Trophoblast cell (in vitro differentiated cells and primary cell): Measurements from ENCODE around the gene SLC37A1.

Source experiments
- DNase-seq, 2 donors: peaks; one replicate each; pipeline ENCODE4 v3.0.0-alpha.2; 2016
- H2AFZ ChIP-seq: 2 replicates; pipeline ENCODE4 v1.6.1; 2013; ENCODE audit warnings: low read length, moderate library complexity, mild to moderate bottlenecking; ENCODE audit not compliant: insufficient read depth, poor library complexity
- H2AK5ac ChIP-seq: 2 replicates; pipeline ENCODE4 v1.6.1; 2013; ENCODE audit warnings: mild to moderate bottlenecking, low read length
- H2BK120ac ChIP-seq: 2 replicates; pipeline ENCODE4 v1.6.1; 2013; ENCODE audit warnings: low read length, mild to moderate bottlenecking, moderate library complexity; ENCODE audit not compliant: insufficient read depth, poor library complexity
- H2BK12ac ChIP-seq: 2 replicates; pipeline ENCODE4 v1.6.1; 2013; ENCODE audit warnings: mild to moderate bottlenecking, low read length, moderate library complexity
- H2BK5ac ChIP-seq: 2 replicates; pipeline ENCODE4 v1.6.1; 2013; ENCODE audit warnings: low read length, low read depth, moderate library complexity, mild to moderate bottlenecking; ENCODE audit not compliant: poor library complexity
- H3K14ac ChIP-seq: 2 replicates; pipeline ENCODE4 v1.6.1; 2013; ENCODE audit warnings: mild to moderate bottlenecking, low read length
- H3K18ac ChIP-seq: 2 replicates; pipeline ENCODE4 v1.6.1; 2013; ENCODE audit warnings: mild to moderate bottlenecking, low read length
- H3K23ac ChIP-seq: 2 replicates; pipeline ENCODE4 v1.6.1; 2013; ENCODE audit warnings: low read length
- H3K27ac ChIP-seq: 2 replicates; pipeline ENCODE4 v1.5.1; 2013; ENCODE audit warnings: low read depth, mild to moderate bottlenecking, inconsistent platforms, low read length, moderate library complexity
- H3K27me3 ChIP-seq: 2 replicates; pipeline ENCODE4 v1.6.1; 2013; ENCODE audit warnings: inconsistent platforms, mild to moderate bottlenecking, low read length, moderate library complexity; ENCODE audit not compliant: insufficient read depth
- H3K36me3 ChIP-seq, 2 experiments: 1 replicate in 1 of 2; 2 replicates in 1 of 2; pipeline ENCODE4 v1.6.1; 2013; ENCODE audit warnings: low read length in 2 of 2, mild to moderate bottlenecking in 2 of 2, moderate library complexity in 1 of 2; ENCODE audit not compliant: insufficient read depth in 2 of 2, control insufficient read depth in 1 of 2
- H3K4ac ChIP-seq: 2 replicates; pipeline ENCODE4 v1.6.1; 2013; ENCODE audit warnings: low read depth, mild to moderate bottlenecking, low read length, moderate library complexity
- H3K4me1 ChIP-seq, 2 experiments: 1 replicate in 1 of 2; 2 replicates in 1 of 2; pipeline ENCODE4 v1.6.1; 2013; ENCODE audit warnings: low read length in 2 of 2, mild to moderate bottlenecking in 2 of 2, moderate library complexity in 1 of 2; ENCODE audit not compliant: insufficient read depth in 2 of 2, control insufficient read depth in 1 of 2
- H3K4me2 ChIP-seq: 2 replicates; pipeline ENCODE4 v1.6.1; 2013; ENCODE audit warnings: inconsistent platforms, mild to moderate bottlenecking, low read length, moderate library complexity
- H3K4me3 ChIP-seq: 2 replicates; pipeline ENCODE4 v1.5.1; 2013; ENCODE audit warnings: mild to moderate bottlenecking, low read depth, low read length, inconsistent platforms
- H3K79me1 ChIP-seq: one replicate; pipeline ENCODE4 v1.6.1; 2013; ENCODE audit warnings: low read length
- H3K79me2 ChIP-seq: 2 replicates; pipeline ENCODE4 v1.6.1; 2013; ENCODE audit warnings: low read length, mild to moderate bottlenecking; ENCODE audit not compliant: control insufficient read depth, insufficient read depth, poor library complexity
- H3K9ac ChIP-seq: 2 replicates; pipeline ENCODE4 v1.6.1; 2013; ENCODE audit warnings: mild to moderate bottlenecking, low read length
- H3K9me3 ChIP-seq: 2 replicates; pipeline ENCODE4 v1.6.1; 2013; ENCODE audit warnings: low read depth, mild to moderate bottlenecking, control low read depth, inconsistent platforms, low read length; ENCODE audit not compliant: insufficient read depth
- H4K12ac ChIP-seq: 2 replicates; pipeline ENCODE4 v1.6.1; 2013; ENCODE audit warnings: low read depth, mild to moderate bottlenecking, low read length, moderate library complexity
- H4K8ac ChIP-seq: 2 replicates; pipeline ENCODE4 v1.6.1; 2013; ENCODE audit warnings: low read depth, mild to moderate bottlenecking, low read length, moderate library complexity
- H4K91ac ChIP-seq: one replicate; pipeline ENCODE4 v1.6.1; 2013; ENCODE audit warnings: low read depth, mild to moderate bottlenecking, low read length, moderate library complexity
- WGBS: extraction: QIAGEN DNeasy Blood & Tissue Kit; methylation state at CpG from one replicate; pipeline ENCODE4 v1.1.7; 2013; ENCODE audit warnings: missing lambda C conversion rate; ENCODE audit not compliant: insufficient read length, insufficient coverage; ENCODE audit errors: extremely low coverage; 5-methylcytosine and 5-hydroxymethylcytosine counted together

The SLC37A1 gene

GRCh38 chr21:42567861-42568260 lies 54.2 kb downstream of the SLC37A1 start:
- Histone ChIP-seq H2BK120ac (no peak overlapping the region), H3K27ac (no peak overlapping the region), H4K8ac (no peak overlapping the region), H3K36me3 (peaks cover 53 to 57% of the 10 kb centered on the region in 2 experiments), H3K79me2 (no peaks in the 10 kb centered on the region), H3K27me3 (no peaks in the 10 kb centered on the region), H3K4ac (no peak overlapping the region), H3K79me1 (no peaks in the 10 kb centered on the region), H3K23ac (no peak overlapping the region), H3K9ac (no peak overlapping the region), H4K91ac (no peak overlapping the region), H3K18ac (no peak overlapping the region), H3K4me3 (no peak overlapping the region), H3K9me3 (no peaks in the 10 kb centered on the region), H3K14ac (no peak overlapping the region), H2AK5ac (no peak overlapping the region), H2BK5ac (no peak overlapping the region), H3K4me2 (no peak overlapping the region), H3K4me1 (peaks cover 0 to 2% of the 10 kb centered on the region in 2 experiments), H2BK12ac (no peak overlapping the region), H4K12ac (no peak overlapping the region), H2AFZ (no peak overlapping the region)
- WGBS: no CpG with 5 or more reads among the region's 14 CpGs
- no peak for DNase-seq

GRCh38 chr21:42568376-42568775 lies 54.7 kb downstream of the SLC37A1 start:
- no CpG with 5 or more reads among the region's 19 CpGs for WGBS
- no peak overlapping the region for H3K4ac ChIP-seq
- no peak overlapping the region for H3K18ac ChIP-seq
- H2BK5ac ChIP-seq: no peak overlapping the region
- H3K36me3 ChIP-seq: peaks cover 54% of the 10 kb centered on the region in 2 experiments
- H2BK120ac ChIP-seq: no peak overlapping the region
- H3K14ac ChIP-seq: no peak overlapping the region
- no peak overlapping the region for H2AFZ ChIP-seq
- no peaks in the 10 kb centered on the region for H3K9me3 ChIP-seq
- no peak overlapping the region for H3K27ac ChIP-seq
- H3K4me2 ChIP-seq: no peak overlapping the region
- DNase-seq: no peak
- no peak overlapping the region for H4K12ac ChIP-seq
- H3K23ac ChIP-seq: no peak overlapping the region
- H3K79me1 ChIP-seq: no peaks in the 10 kb centered on the region
- no peak overlapping the region for H4K8ac ChIP-seq
- no peaks in the 10 kb centered on the region for H3K27me3 ChIP-seq
- H2BK12ac ChIP-seq: no peak overlapping the region
- no peak overlapping the region for H2AK5ac ChIP-seq
- H3K79me2 ChIP-seq: no peaks in the 10 kb centered on the region
- H3K9ac ChIP-seq: no peak overlapping the region
- H4K91ac ChIP-seq: no peak overlapping the region
- H3K4me1 ChIP-seq: peaks cover 0 to 2% of the 10 kb centered on the region in 2 experiments
- no peak overlapping the region for H3K4me3 ChIP-seq

GRCh38 chr21:42568866-42569731 lies 55.4 kb downstream of the SLC37A1 start:
- Histone ChIP-seq H3K36me3 (peaks cover 49 to 50% of the 10 kb centered on the region in 2 experiments), H4K8ac (no peak overlapping the region), H2AK5ac (no peak overlapping the region), H3K79me2 (no peaks in the 10 kb centered on the region), H3K4me1 (peaks cover 0 to 2% of the 10 kb centered on the region in 2 experiments), H3K23ac (no peak overlapping the region), H3K4me2 (no peak overlapping the region), H3K9ac (no peak overlapping the region), H3K4ac (no peak overlapping the region), H3K79me1 (no peaks in the 10 kb centered on the region), H2BK120ac (no peak overlapping the region), H4K12ac (no peak overlapping the region), H3K4me3 (no peak overlapping the region), H4K91ac (no peak overlapping the region), H2AFZ (no peak overlapping the region), H3K9me3 (no peaks in the 10 kb centered on the region), H3K14ac (no peak overlapping the region), H3K27ac (no peak overlapping the region), H3K18ac (no peak overlapping the region), H3K27me3 (no peaks in the 10 kb centered on the region), H2BK12ac (no peak overlapping the region), H2BK5ac (no peak overlapping the region)
- DNase-seq: no peak
- no CpG with 5 or more reads among the region's 35 CpGs for WGBS

GRCh38 chr21:42569732-42570301 lies 56.2 kb downstream of the SLC37A1 start:
- Histone ChIP-seq H3K4me3 (no peak overlapping the region), H2BK120ac (no peak overlapping the region), H2AK5ac (no peak overlapping the region), H3K27me3 (no peaks in the 10 kb centered on the region), H2AFZ (no peak overlapping the region), H3K18ac (no peak overlapping the region), H2BK12ac (no peak overlapping the region), H3K4me1 (peaks cover 0 to 2% of the 10 kb centered on the region in 2 experiments), H3K9me3 (no peaks in the 10 kb centered on the region), H3K27ac (no peak overlapping the region), H3K36me3 (peaks cover 43% of the 10 kb centered on the region in 2 experiments), H2BK5ac (no peak overlapping the region), H3K14ac (no peak overlapping the region), H3K79me1 (no peaks in the 10 kb centered on the region), H3K79me2 (no peaks in the 10 kb centered on the region), H3K4ac (no peak overlapping the region), H3K9ac (no peak overlapping the region), H4K8ac (no peak overlapping the region), H3K23ac (no peak overlapping the region), H4K91ac (no peak overlapping the region), H3K4me2 (no peak overlapping the region), H4K12ac (no peak overlapping the region)
- DNase-seq: no peak
- no CpG with 5 or more reads among the region's 31 CpGs for WGBS
